ENCODE measurements around the gene RNF7.

RNF7 gene

DNA sequence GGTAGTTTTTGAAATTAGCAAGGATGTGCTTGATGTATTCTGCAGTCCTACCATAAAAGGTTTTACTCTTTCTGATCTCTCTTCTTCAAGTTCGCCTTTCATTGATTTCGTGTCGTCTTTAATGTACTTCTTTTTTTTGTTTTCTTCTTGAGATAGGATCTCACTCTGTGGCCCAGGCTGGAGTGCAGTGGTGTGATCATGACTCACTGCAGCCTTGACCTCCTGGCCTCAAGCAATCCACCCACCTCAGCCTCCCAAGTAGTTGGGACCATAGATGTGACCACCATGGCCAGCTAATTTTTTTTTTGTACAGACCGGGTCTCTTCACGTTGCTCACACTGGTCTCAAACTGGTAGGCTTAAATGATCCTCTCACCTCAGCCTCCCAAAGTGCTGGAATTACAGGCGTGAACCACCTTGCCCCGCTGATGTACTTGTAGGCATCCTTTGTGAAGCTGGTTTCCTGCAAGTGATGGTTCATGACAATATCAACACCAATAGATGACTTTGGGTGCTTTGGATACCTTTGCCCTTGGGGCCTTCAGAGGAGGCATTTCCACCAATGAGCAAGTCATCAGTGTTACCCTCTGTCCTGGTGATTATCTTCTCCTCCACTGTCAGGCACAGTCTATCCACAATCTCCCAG, 28.9 kb upstream of the RNF7 start:
- H3K79me2 ChIP-seq (ENCODE audit: low read length): no peaks in the 10 kb centered on the region
- TF ChIP-seq, protein P1, sequence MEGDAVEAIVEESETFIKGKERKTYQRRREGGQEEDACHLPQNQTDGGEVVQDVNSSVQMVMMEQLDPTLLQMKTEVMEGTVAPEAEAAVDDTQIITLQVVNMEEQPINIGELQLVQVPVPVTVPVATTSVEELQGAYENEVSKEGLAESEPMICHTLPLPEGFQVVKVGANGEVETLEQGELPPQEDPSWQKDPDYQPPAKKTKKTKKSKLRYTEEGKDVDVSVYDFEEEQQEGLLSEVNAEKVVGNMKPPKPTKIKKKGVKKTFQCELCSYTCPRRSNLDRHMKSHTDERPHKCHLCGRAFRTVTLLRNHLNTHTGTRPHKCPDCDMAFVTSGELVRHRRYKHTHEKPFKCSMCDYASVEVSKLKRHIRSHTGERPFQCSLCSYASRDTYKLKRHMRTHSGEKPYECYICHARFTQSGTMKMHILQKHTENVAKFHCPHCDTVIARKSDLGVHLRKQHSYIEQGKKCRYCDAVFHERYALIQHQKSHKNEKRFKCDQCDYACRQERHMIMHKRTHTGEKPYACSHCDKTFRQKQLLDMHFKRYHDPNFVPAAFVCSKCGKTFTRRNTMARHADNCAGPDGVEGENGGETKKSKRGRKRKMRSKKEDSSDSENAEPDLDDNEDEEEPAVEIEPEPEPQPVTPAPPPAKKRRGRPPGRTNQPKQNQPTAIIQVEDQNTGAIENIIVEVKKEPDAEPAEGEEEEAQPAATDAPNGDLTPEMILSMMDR (IDR thresholded peaks at IDR 0.05; ENCODE audit: low read depth, low read length): no peak
- no peak for TF ChIP-seq EZH2phosphoT487 (IDR thresholded peaks at IDR 0.05; ENCODE audit: low read depth)

DNA sequence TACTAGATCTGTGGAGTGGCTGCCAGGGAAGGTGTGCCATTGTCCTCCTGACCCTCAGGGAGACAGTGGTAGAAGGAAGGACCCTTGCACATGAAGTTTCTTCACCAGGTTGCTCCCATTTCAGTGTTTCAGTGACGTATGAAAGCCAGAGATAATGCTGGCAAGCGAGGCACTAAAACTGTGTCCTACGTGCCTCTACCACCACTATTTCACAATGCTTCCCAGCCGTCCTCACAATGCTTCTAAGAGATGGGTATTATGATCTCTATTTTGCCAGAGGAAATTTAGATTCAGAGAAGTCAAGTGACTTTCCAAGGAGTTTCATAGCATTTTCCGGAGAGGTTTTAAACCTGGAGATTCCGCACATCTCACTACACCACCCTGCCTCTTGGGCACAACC, 28.0 kb upstream of the RNF7 start:
- no peak overlapping the region for H3K4me2 ChIP-seq (ENCODE audit: low read length)
- H3K9me3 ChIP-seq (ENCODE audit: insufficient read depth, low read length): no peaks in the 10 kb centered on the region
- H3K36me3 ChIP-seq (replicated peaks; ENCODE audit: low read depth, low read length): no peaks in the 10 kb centered on the region
- no peaks in the 10 kb centered on the region for H4K20me1 ChIP-seq (ENCODE audit: insufficient read depth, low read length)
- no peak overlapping the region for H3K4me3 ChIP-seq (ENCODE audit: low read length)
- H2AFZ ChIP-seq (ENCODE audit: low read depth, low read length): no peak overlapping the region
- no peak for TF ChIP-seq EZH2phosphoT487 (IDR thresholded peaks at IDR 0.05; ENCODE audit: low read depth)
- TF ChIP-seq, protein P1 (IDR thresholded peaks at IDR 0.05; ENCODE audit: low read depth, low read length): no peak
- no peaks in the 10 kb centered on the region for H3K27me3 ChIP-seq (ENCODE audit: low read depth, low read length)
- no peaks in the 10 kb centered on the region for H3K79me2 ChIP-seq (ENCODE audit: low read length)
- no peak overlapping the region for H3K9ac ChIP-seq (ENCODE audit: low read length)
- H3K4me1 ChIP-seq (ENCODE audit: low read length): no peaks in the 10 kb centered on the region
- no peak overlapping the region for H3K27ac ChIP-seq (ENCODE audit: low read length)

More for the DNA sequence above, 28.9 kb upstream of the RNF7 start:
- Histone ChIP-seq H3K9ac (ENCODE audit: low read length) (no peak overlapping the region), H3K4me1 (ENCODE audit: low read length) (no peaks in the 10 kb centered on the region), H3K27me3 (ENCODE audit: low read depth, low read length) (no peaks in the 10 kb centered on the region), H4K20me1 (ENCODE audit: insufficient read depth, low read length) (no peaks in the 10 kb centered on the region), H3K27ac (ENCODE audit: low read length) (no peak overlapping the region), H3K4me3 (ENCODE audit: low read length) (no peak overlapping the region), H3K9me3 (ENCODE audit: insufficient read depth, low read length) (no peaks in the 10 kb centered on the region), H3K36me3 (replicated peaks; ENCODE audit: low read depth, low read length) (no peaks in the 10 kb centered on the region), H3K4me2 (ENCODE audit: low read length) (no peak overlapping the region), H2AFZ (ENCODE audit: low read depth, low read length) (no peak overlapping the region)

DNA sequence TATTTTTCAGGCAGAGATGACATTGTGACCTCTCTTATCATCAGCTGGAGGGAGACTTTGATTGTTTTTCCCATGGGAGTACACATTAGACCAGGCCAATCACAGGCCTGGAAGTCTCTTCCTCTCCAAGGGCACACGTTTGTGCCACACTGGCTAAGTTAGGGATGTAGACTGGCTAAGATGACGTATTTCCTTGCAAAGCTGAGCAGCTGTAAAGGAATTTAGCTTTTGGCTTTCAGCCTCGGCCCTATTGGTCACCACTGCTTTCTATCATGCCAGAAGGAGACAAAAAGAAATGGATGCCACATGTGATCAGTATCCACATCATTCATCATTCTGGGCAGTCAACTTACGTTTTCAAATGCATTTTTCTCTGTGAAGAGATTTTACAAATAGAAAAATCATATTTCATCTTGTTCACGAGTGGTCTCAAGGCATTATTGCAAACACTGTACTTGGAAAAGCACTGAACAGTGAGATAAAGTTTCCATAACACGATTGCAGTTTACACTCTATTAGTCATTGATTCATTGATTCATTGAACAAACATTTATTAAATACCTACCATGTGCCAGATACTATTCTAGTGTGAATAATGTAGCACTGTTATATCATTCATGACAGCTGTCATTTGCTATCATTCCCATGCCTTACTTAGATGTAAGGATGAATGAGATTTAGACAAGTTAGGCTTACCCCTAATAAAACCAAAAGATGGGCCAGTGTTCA, 27.0 kb upstream of the RNF7 start:
- Histone ChIP-seq H3K4me2 (ENCODE audit: low read length) (no peak overlapping the region), H3K9me3 (ENCODE audit: insufficient read depth, low read length) (peaks cover under 1% of the 10 kb centered on the region; the same call in 1 of the 2 replicates), H3K36me3 (replicated peaks; ENCODE audit: low read depth, low read length) (no peaks in the 10 kb centered on the region), H3K9ac (ENCODE audit: low read length) (no peak overlapping the region), H3K27me3 (ENCODE audit: low read depth, low read length) (no peaks in the 10 kb centered on the region), H3K4me3 (ENCODE audit: low read length) (no peak overlapping the region), H2AFZ (ENCODE audit: low read depth, low read length) (no peak overlapping the region), H4K20me1 (ENCODE audit: insufficient read depth, low read length) (no peaks in the 10 kb centered on the region), H3K4me1 (ENCODE audit: low read length) (no peaks in the 10 kb centered on the region), H3K27ac (ENCODE audit: low read length) (no peak overlapping the region), H3K79me2 (ENCODE audit: low read length) (no peaks in the 10 kb centered on the region)
- TF ChIP-seq EZH2phosphoT487 (IDR thresholded peaks at IDR 0.05; ENCODE audit: low read depth): no peak
- TF ChIP-seq, protein P1 (IDR thresholded peaks at IDR 0.05; ENCODE audit: low read depth, low read length): no peak

DNA sequence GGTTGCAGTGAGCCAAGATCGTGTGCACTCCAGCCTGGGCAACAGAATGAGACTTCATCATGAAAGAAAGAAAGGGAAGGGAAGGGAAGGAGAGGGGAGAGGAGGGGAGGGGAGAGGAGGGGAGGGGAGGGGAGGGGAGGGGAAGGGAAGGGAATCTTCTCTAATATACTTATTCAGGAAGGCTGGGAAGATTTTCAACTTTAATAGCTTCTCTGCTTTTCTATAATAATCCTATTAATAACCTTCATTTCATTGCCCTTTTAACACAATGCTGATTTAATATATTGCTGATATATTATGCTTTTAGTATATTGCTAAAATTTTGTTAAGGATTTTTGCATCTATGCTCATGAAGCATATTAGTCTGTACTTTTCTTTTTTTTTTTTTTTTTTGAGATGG, 23.4 kb upstream of the RNF7 start:
- Histone ChIP-seq H3K4me3 (ENCODE audit: low read length) (no peak overlapping the region), H3K36me3 (replicated peaks; ENCODE audit: low read depth, low read length) (no peaks in the 10 kb centered on the region), H4K20me1 (ENCODE audit: insufficient read depth, low read length) (no peaks in the 10 kb centered on the region), H3K9ac (ENCODE audit: low read length) (no peak overlapping the region), H3K79me2 (ENCODE audit: low read length) (no peaks in the 10 kb centered on the region), H3K4me1 (ENCODE audit: low read length) (no peaks in the 10 kb centered on the region), H3K9me3 (ENCODE audit: insufficient read depth, low read length) (peaks cover 3% of the 10 kb centered on the region; the same call in 1 of the 2 replicates), H3K27ac (ENCODE audit: low read length) (no peak overlapping the region), H2AFZ (ENCODE audit: low read depth, low read length) (no peak overlapping the region), H3K4me2 (ENCODE audit: low read length) (no peak overlapping the region), H3K27me3 (ENCODE audit: low read depth, low read length) (no peaks in the 10 kb centered on the region)
- TF ChIP-seq, protein P1 (IDR thresholded peaks at IDR 0.05; ENCODE audit: low read depth, low read length): no peak
- TF ChIP-seq EZH2phosphoT487 (IDR thresholded peaks at IDR 0.05; ENCODE audit: low read depth): no peak

Data from OCI-LY3 (cell line).